Fibroblast of upper back skin (primary cell): ENCODE data around the gene POLR2J.
A peak's percentile ranks its signal among the peaks of the same experiment; 100 is the strongest.
"Not testable (repeated sequence)": the region's sequence is repeated elsewhere in the genome, so short reads cannot be mapped to it uniquely, and the experiment has no call there.

Experiments
- DNase-seq: peaks from one replicate; pipeline ENCODE4 v3.0.0-alpha.2; 2013

Gene POLR2J

GRCh38 chr7:102478314-102479208 lies at the start of gene POLR2J:
POLR2J (minus strand) TSS chr7:102478922; CDS start chr7:102478860, 62 bp downstream.
- DNase-seq, result peak; percentile 71

- not testable (repeated sequence) for DNase-seq
Observed at GRCh38 chr7:102527822-102528793, 49.4 kb upstream of the POLR2J start.

- DNase-seq, result not testable (repeated sequence)
Observed at GRCh38 chr7:102527182-102527581, 48.5 kb upstream of the POLR2J start.

- not testable (repeated sequence) for DNase-seq
Observed at GRCh38 chr7:102524803-102525202, 46.1 kb upstream of the POLR2J start.

- DNase-seq, result not testable (repeated sequence)
Observed at GRCh38 chr7:102520797-102521196, 42.1 kb upstream of the POLR2J start.

GRCh38 chr7:102517550-102518147 lies 38.9 kb upstream of the POLR2J start, which contains the start of gene RASA4B:
RASA4B (minus strand) TSS chr7:102517777; CDS start chr7:102517710, 67 bp downstream.
- DNase-seq, result not testable (repeated sequence)

GRCh38 chr7:102516951-102517350 lies 38.2 kb upstream of the POLR2J start:
- DNase-seq, result not testable (repeated sequence)

GRCh38 chr7:102515889-102516288 lies 37.2 kb upstream of the POLR2J start:
- not testable (repeated sequence) for DNase-seq

GRCh38 chr7:102514881-102515721 lies 36.4 kb upstream of the POLR2J start:
- DNase-seq, result not testable (repeated sequence)

- DNase-seq, result peak; percentile 90
Observed at GRCh38 chr7:102512642-102513221, 34.0 kb upstream of the POLR2J start.

- not testable (repeated sequence) for DNase-seq
Observed at GRCh38 chr7:102511860-102512522, 33.3 kb upstream of the POLR2J start.

GRCh38 chr7:102510575-102510974 lies 31.9 kb upstream of the POLR2J start:
- DNase-seq, result not testable (repeated sequence)

- DNase-seq, result not testable (repeated sequence)
Observed at GRCh38 chr7:102507410-102508088, 28.8 kb upstream of the POLR2J start.

GRCh38 chr7:102505298-102506185 lies 26.8 kb upstream of the POLR2J start:
- DNase-seq, result not testable (repeated sequence)

GRCh38 chr7:102503141-102503540 lies 24.4 kb upstream of the POLR2J start:
- DNase-seq, result not testable (repeated sequence)

- DNase-seq, result not testable (repeated sequence)
Observed at GRCh38 chr7:102498321-102498720, 19.6 kb upstream of the POLR2J start.

- not testable (repeated sequence) for DNase-seq
Observed at GRCh38 chr7:102497308-102497707, 18.6 kb upstream of the POLR2J start.

- not testable (repeated sequence) for DNase-seq
Observed at GRCh38 chr7:102496861-102497260, 18.1 kb upstream of the POLR2J start.
